NB4 (cell line): Measurements from ENCODE around the gene GREB1.

Experiments used
- DNase-seq: peaks from one replicate; pipeline ENCODE4 v3.0.0; 2010; ENCODE audit warnings: low read depth
- H3K4me3 ChIP-seq: one replicate; pipeline ENCODE4 v1.5.1; 2011; ENCODE audit warnings: mild to moderate bottlenecking, low read depth, low read length, moderate library complexity
- CTCF ChIP-seq: IDR thresholded peaks from one replicate; pipeline ENCODE4 v1.5.1; 2012; ENCODE audit warnings: low read depth, low read length
- MAX ChIP-seq: IDR thresholded peaks from 2 replicates; pipeline ENCODE4 v1.6.1; 2011; ENCODE audit warnings: low read depth, low read length
- MYC ChIP-seq: IDR thresholded peaks from 2 replicates; pipeline ENCODE4 v1.6.1; 2011; ENCODE audit warnings: low read depth, low read length
- POLR2A ChIP-seq: IDR thresholded peaks from 2 replicates; pipeline ENCODE4 v1.6.1; 2011; ENCODE audit warnings: mild to moderate bottlenecking; ENCODE audit not compliant: insufficient read length; ENCODE audit errors: extremely low read depth

GREB1 gene

GRCh38 chr2:11667866-11668637 is 134.2 kb downstream of the GREB1 start:
- no peak for DNase-seq
- TF ChIP-seq POLR2A: no peak
- no peak for TF ChIP-seq CTCF
- no peak for TF ChIP-seq MAX
- no peak for TF ChIP-seq MYC
- H3K4me3 ChIP-seq: no peak overlapping the region

- TF ChIP-seq CTCF (no peak), MAX (no peak), POLR2A (no peak), MYC (no peak)
- no peak within 1 kb of the TSS for H3K4me3 ChIP-seq
- peak; percentile 55 for DNase-seq
These were observed 135.8 kb downstream of the GREB1 start, which contains the start of gene NTSR2 for GRCh38 chr2:11669454-11670291. NTSR2 (minus strand) TSS chr2:11670195; CDS start chr2:11670129, 66 bp downstream.

- TF ChIP-seq MAX (no peak), MYC (no peak), CTCF (no peak), POLR2A (no peak)
- DNase-seq: no peak
These were observed 138.6 kb downstream of the GREB1 start for GRCh38 chr2:11672407-11672806.

GRCh38 chr2:11674983-11675382 is 141.1 kb downstream of the GREB1 start:
- no peak for TF ChIP-seq POLR2A
- no peak for TF ChIP-seq MYC
- DNase-seq: no peak
- no peak overlapping the region for H3K4me3 ChIP-seq

More at GRCh38 chr2:11672407-11672806, 138.6 kb downstream of the GREB1 start:
- no peak overlapping the region for H3K4me3 ChIP-seq

GRCh38 chr2:11675423-11676112 is 141.7 kb downstream of the GREB1 start:
- no peak for DNase-seq

More at GRCh38 chr2:11675423-11676112, 141.7 kb downstream of the GREB1 start:
- no peak overlapping the region for H3K4me3 ChIP-seq
- TF ChIP-seq CTCF (no peak), POLR2A (no peak), MAX (no peak), MYC (no peak)
